CD4-positive, CD25-positive, alpha-beta regulatory T cell (primary cell): ENCODE data around the gene PSAP. TPM values are rescaled to one million over a fixed set of nuclear protein-coding genes. Genes with fewer than 3 reads are reported as not detected.
A peak's percentile ranks its signal among the peaks of the same experiment; 100 is the strongest.

ENCODE experiments used
- ATAC-seq, 2 donors: fragments of 150-1000 bp; cut with Tn5 transposase; one replicate each; pipeline ENCODE4 v1.10.0; 2021; ENCODE audit warnings: low read depth in 2 of 2, moderate number of reproducible peaks in 2 of 2, moderate library complexity in 1 of 2
- DNase-seq, 3 donors: peaks; one replicate each; pipeline versions ENCODE4 v3.0.0 to v3.0.0-alpha.2; 2012 to 2022; ENCODE audit warnings: mixed read lengths in 1 of 3
- H3K27ac ChIP-seq: one replicate; pipeline ENCODE4 v1.7.0; 2013; ENCODE audit warnings: mild to moderate bottlenecking, low read length; ENCODE audit not compliant: insufficient read depth, poor library complexity, severe bottlenecking
- H3K27me3 ChIP-seq: one replicate; pipeline ENCODE4 v1.7.0; 2013; ENCODE audit warnings: low read length; ENCODE audit not compliant: control insufficient read depth, insufficient read depth
- H3K36me3 ChIP-seq: one replicate; pipeline ENCODE4 v1.7.0; 2013; ENCODE audit warnings: mild to moderate bottlenecking, low read length, moderate library complexity; ENCODE audit not compliant: control insufficient read depth, insufficient read depth
- H3K4me1 ChIP-seq: 2 replicates; pipeline ENCODE4 v1.7.0; 2013; ENCODE audit warnings: mild to moderate bottlenecking, low read length; ENCODE audit not compliant: insufficient read depth, control insufficient read depth, poor library complexity, severe bottlenecking
- H3K4me3 ChIP-seq: one replicate; pipeline ENCODE4 v1.7.0; 2013; ENCODE audit warnings: low read depth, mild to moderate bottlenecking, low read length, moderate library complexity
- H3K9me3 ChIP-seq, 2 experiments: 1 replicate in 1 of 2; 2 replicates in 1 of 2; pipeline ENCODE4 v1.7.0; 2013; ENCODE audit warnings: low read length in 2 of 2, mild to moderate bottlenecking in 1 of 2, moderate library complexity in 1 of 2; ENCODE audit not compliant: control insufficient read depth in 2 of 2
- H3K27ac Mint-ChIP-seq, 3 donors: one replicate each; pipeline ENCODE4 v1.8.0; 2020 to 2022; ENCODE audit warnings: mild to moderate bottlenecking in 3 of 3, mixed read lengths in 3 of 3, moderate library complexity in 2 of 3
- H3K27me3 Mint-ChIP-seq: one replicate; pipeline ENCODE4 v1.8.0; 2022; ENCODE audit warnings: mild to moderate bottlenecking, mixed read lengths
- H3K36me3 Mint-ChIP-seq: one replicate; pipeline ENCODE4 v1.8.0; 2020; ENCODE audit warnings: mixed read lengths
- H3K4me1 Mint-ChIP-seq, 4 donors: one replicate each; pipeline ENCODE4 v1.8.0; 2020 to 2022; ENCODE audit warnings: mixed read lengths in 4 of 4, mild to moderate bottlenecking in 1 of 4
- H3K4me3 Mint-ChIP-seq, 4 donors: one replicate each; pipeline ENCODE4 v1.8.0; 2020 to 2022; ENCODE audit warnings: mild to moderate bottlenecking in 4 of 4, mixed read lengths in 4 of 4, moderate library complexity in 3 of 4
- H3K9me3 Mint-ChIP-seq, 7 donors: one replicate each; pipeline ENCODE4 v1.8.0; 2020 to 2022; ENCODE audit warnings: mixed read lengths in 7 of 7, mild to moderate bottlenecking in 3 of 7, moderate library complexity in 2 of 7
- polyA plus RNA-seq, 4 donors: library from polyadenylated mRNA; unstranded; fragments of 300-500 nt; fragmentation: Illumina TruSeq; gene quantifications; one replicate each; pipeline ENCODE4 v1.2.3, GENCODE V29; 2021
- total RNA-seq: library from RNA; stranded (reverse); gene quantifications from one replicate; pipeline ENCODE4 v1.2.3, GENCODE V29; 2022

PSAP gene
- total and polyA plus RNA-seq, 5 donors from 2014 or later: 186 to 560 (median 530) TPM

GRCh38 chr10:71784679-71785272, 66.3 kb downstream of the PSAP start:
- no peak overlapping the region for H3K27ac Mint-ChIP-seq
- no peak for DNase-seq
- no peaks in the 10 kb centered on the region for H3K9me3 Mint-ChIP-seq
- no peak overlapping the region for H3K4me3 Mint-ChIP-seq
- H3K27ac ChIP-seq: no peak overlapping the region
- no peaks in the 10 kb centered on the region for H3K4me1 ChIP-seq
- H3K4me3 ChIP-seq: no peak overlapping the region
- peaks cover 0 to 2% (median 0%) of the 10 kb centered on the region in 4 donors for H3K4me1 Mint-ChIP-seq
- peaks cover 15% of the 10 kb centered on the region for H3K27me3 Mint-ChIP-seq
- H3K36me3 ChIP-seq: no peaks in the 10 kb centered on the region
- no peaks in the 10 kb centered on the region for H3K27me3 ChIP-seq
- H3K9me3 ChIP-seq: no peaks in the 10 kb centered on the region
- no peak for ATAC-seq
- H3K36me3 Mint-ChIP-seq: no peaks in the 10 kb centered on the region

DNA sequence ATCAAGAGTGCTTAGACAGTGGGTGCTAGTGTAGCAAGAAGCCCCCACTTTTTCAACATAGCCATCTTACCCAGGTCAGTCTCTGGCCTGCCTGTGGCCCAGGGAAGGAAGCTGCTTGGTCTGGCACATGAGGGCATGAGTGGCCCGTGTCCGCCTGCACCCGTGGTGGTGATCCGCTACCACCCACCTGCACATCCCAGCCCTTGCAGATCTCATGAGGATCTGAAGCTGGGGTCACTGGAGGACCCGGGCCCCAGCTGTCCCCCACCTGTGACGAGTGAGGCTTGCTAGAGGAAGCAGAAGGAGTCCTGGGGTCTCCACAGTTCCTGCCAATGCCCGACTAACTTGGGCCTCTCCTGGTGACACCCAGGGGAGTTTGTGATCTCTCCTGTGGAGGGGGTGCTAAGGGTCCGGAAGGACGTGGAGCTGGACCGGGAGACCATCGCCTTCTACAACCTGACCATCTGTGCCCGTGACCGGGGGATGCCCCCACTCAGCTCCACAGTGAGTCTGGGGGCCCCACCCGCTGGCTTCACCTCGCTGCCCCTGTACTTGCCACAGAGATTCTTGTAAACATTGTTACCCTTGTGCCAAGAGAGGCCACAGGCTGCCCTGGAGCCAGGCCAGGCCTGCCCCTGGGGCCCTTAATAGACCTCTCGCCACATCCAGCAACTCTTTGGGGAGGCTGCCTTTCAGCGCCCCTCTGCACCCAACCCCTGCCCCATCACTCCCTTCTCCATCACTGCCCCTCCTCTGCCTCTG, 67.0 kb downstream of the PSAP start:
- H3K9me3 ChIP-seq: no peaks in the 10 kb centered on the region
- peaks cover 0 to 2% (median 0%) of the 10 kb centered on the region in 4 donors for H3K4me1 Mint-ChIP-seq
- no peaks in the 10 kb centered on the region for H3K27me3 ChIP-seq
- no peak overlapping the region for H3K27ac ChIP-seq
- peaks cover 11% of the 10 kb centered on the region for H3K27me3 Mint-ChIP-seq
- no peaks in the 10 kb centered on the region for H3K36me3 ChIP-seq
- no peaks in the 10 kb centered on the region for H3K9me3 Mint-ChIP-seq
- H3K27ac Mint-ChIP-seq: peak overlapping the region in 1 of 3 donors; percentile 14
- no peak overlapping the region for H3K4me3 Mint-ChIP-seq
- H3K4me1 ChIP-seq: no peaks in the 10 kb centered on the region
- H3K4me3 ChIP-seq: no peak overlapping the region
- no peak for ATAC-seq
- H3K36me3 Mint-ChIP-seq: no peaks in the 10 kb centered on the region
- no peak for DNase-seq

- Mint-ChIP-seq H3K4me3 (no peak overlapping the region), H3K9me3 (no peaks in the 10 kb centered on the region), H3K27ac (no peak overlapping the region), H3K36me3 (no peaks in the 10 kb centered on the region), H3K27me3 (peaks cover 11% of the 10 kb centered on the region), H3K4me1 (peaks cover 0 to 2% (median 0%) of the 10 kb centered on the region in 4 donors)
- no peaks in the 10 kb centered on the region for H3K9me3 ChIP-seq
- no peak for DNase-seq
- no peaks in the 10 kb centered on the region for H3K4me1 ChIP-seq
- H3K27me3 ChIP-seq: no peaks in the 10 kb centered on the region
- H3K36me3 ChIP-seq: no peaks in the 10 kb centered on the region
- no peak overlapping the region for H3K27ac ChIP-seq
- ATAC-seq: no peak
- H3K4me3 ChIP-seq: no peak overlapping the region
These were observed 68.0 kb downstream of the PSAP start for GRCh38 chr10:71782917-71783490.

DNA sequence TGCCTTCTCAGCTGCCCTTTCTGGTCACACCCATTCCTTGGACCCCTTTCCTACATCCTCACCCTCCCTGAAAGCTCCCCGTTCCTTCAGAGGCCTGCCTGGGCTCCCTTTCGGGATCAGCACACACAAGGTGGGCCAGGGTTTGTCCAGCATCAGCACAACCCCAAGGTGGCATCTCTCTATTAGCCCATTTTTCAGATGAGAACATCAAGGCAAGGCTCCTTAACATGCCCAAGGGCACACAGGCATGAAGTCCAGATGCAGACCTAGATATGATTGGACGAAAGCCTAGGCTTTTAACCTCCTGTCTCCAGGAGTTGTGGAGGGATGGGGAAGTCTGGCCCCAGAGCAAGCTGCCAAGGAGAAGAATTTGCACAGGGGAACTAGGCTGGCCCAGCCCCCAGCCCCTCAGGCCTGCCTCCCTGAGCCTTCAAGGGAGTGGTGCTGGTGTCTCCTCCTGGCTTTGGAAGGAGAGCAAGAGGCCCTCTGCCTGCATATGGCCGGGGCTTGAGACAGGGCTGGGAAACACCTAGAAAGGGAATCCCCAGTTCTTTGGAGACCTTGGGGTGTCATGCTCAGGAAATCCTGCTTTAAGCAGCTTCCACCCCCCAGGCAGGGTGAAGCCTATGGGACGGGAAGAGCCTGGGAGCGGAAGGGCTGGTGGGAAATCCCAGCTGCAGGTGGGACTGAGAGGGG, 68.7 kb downstream of the PSAP start:
- Mint-ChIP-seq H3K4me1 (peaks cover 0 to 2% (median 0%) of the 10 kb centered on the region in 4 donors), H3K4me3 (peak overlapping the region in 1 of 4 donors; percentile 22), H3K9me3 (no peaks in the 10 kb centered on the region), H3K36me3 (no peaks in the 10 kb centered on the region), H3K27me3 (peaks cover 7% of the 10 kb centered on the region), H3K27ac (no peak overlapping the region)
- Histone ChIP-seq H3K36me3 (no peaks in the 10 kb centered on the region), H3K9me3 (no peaks in the 10 kb centered on the region), H3K27ac (no peak overlapping the region), H3K4me3 (no peak overlapping the region), H3K27me3 (no peaks in the 10 kb centered on the region), H3K4me1 (no peaks in the 10 kb centered on the region)
- no peak for DNase-seq
- no peak for ATAC-seq

GRCh38 chr10:71780719-71781118, 70.3 kb downstream of the PSAP start:
- peaks cover 11% of the 10 kb centered on the region for H3K4me1 ChIP-seq
- Mint-ChIP-seq H3K4me1 (peaks cover 0 to 16% (median 7%) of the 10 kb centered on the region in 4 donors), H3K27ac (peak overlapping the region in 1 of 3 donors; percentile 5), H3K4me3 (peak overlapping the region in 2 of 4 donors; percentile 32 to 43), H3K36me3 (no peaks in the 10 kb centered on the region), H3K9me3 (no peaks in the 10 kb centered on the region), H3K27me3 (peaks cover 7% of the 10 kb centered on the region)
- H3K36me3 ChIP-seq: no peaks in the 10 kb centered on the region
- no peak overlapping the region for H3K4me3 ChIP-seq
- ATAC-seq (no peak), DNase-seq (no peak)
- H3K27ac ChIP-seq: no peak overlapping the region
- H3K9me3 ChIP-seq: no peaks in the 10 kb centered on the region
- H3K27me3 ChIP-seq: no peaks in the 10 kb centered on the region

GRCh38 chr10:71780156-71780555, 70.9 kb downstream of the PSAP start:
- Histone ChIP-seq H3K36me3 (no peaks in the 10 kb centered on the region), H3K27ac (no peak overlapping the region), H3K27me3 (no peaks in the 10 kb centered on the region), H3K9me3 (no peaks in the 10 kb centered on the region), H3K4me3 (no peak overlapping the region), H3K4me1 (peaks cover 15% of the 10 kb centered on the region)
- Mint-ChIP-seq H3K4me3 (peak overlapping the region in 1 of 4 donors; percentile 22), H3K9me3 (no peaks in the 10 kb centered on the region), H3K27ac (peak overlapping the region in 1 of 3 donors; percentile 5), H3K36me3 (no peaks in the 10 kb centered on the region), H3K27me3 (peaks cover 7% of the 10 kb centered on the region), H3K4me1 (peaks cover 0 to 22% (median 9%) of the 10 kb centered on the region in 4 donors)
- DNase-seq (no peak), ATAC-seq (no peak)

DNA sequence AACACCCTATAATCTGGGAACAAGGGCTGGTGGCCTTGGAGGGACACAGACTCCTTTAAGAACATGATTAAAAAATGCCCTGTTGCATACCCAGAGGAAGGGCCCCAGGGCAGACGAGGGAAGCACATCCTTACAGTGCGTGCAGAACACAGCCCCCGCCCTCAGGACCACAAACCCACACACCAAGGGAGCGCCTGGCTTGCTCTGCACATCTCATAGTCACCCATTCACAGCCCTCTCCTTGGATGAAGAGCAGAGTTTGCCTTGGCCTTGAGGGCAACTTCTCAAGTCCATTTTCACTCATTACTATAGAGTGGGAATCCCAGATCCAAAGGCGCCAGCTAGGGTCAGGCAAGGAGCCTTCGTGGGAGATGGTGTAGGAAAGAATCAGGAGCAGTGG, 71.4 kb downstream of the PSAP start:
- peak in 1 of 3 donors; percentile 31 for DNase-seq
- H3K27ac Mint-ChIP-seq: no peak overlapping the region

More for the DNA sequence above, 71.4 kb downstream of the PSAP start:
- Histone ChIP-seq H3K9me3 (no peaks in the 10 kb centered on the region), H3K27ac (no peak overlapping the region), H3K4me1 (peaks cover 19% of the 10 kb centered on the region), H3K4me3 (no peak overlapping the region), H3K36me3 (no peaks in the 10 kb centered on the region), H3K27me3 (no peaks in the 10 kb centered on the region)
- Mint-ChIP-seq H3K27me3 (peaks cover 7% of the 10 kb centered on the region), H3K4me1 (peaks cover 0 to 24% (median 9%) of the 10 kb centered on the region in 4 donors), H3K9me3 (no peaks in the 10 kb centered on the region), H3K4me3 (peak overlapping the region in 1 of 4 donors; percentile 22), H3K36me3 (no peaks in the 10 kb centered on the region)
- no peak for ATAC-seq
